Thyroid gland (tissue), 4 donors: ENCODE measurements around the gene NSDHL.

Source experiments
- POLR2A ChIP-seq, 2 donors: fragments of 450-650 bp; IDR thresholded peaks; one replicate each; pipeline ENCODE4 v1.6.1; 2017; ENCODE audit warnings: antibody characterized with exemption in 2 of 2, mild to moderate bottlenecking in 2 of 2, moderate library complexity in 1 of 2
- TF ChIP-seq, protein P1 (sequence below), 6 experiments: fragments of 200-600 bp in 3 of 6; fragments of 450-650 bp in 3 of 6; sonication (generic) in 3 of 6; IDR thresholded peaks; one replicate each; pipeline ENCODE4 v1.5.1; 2016 to 2019; ENCODE audit warnings: antibody characterized with exemption in 6 of 6, mild to moderate bottlenecking in 2 of 6, inconsistent platforms in 1 of 6, moderate library complexity in 1 of 6

DNA sequence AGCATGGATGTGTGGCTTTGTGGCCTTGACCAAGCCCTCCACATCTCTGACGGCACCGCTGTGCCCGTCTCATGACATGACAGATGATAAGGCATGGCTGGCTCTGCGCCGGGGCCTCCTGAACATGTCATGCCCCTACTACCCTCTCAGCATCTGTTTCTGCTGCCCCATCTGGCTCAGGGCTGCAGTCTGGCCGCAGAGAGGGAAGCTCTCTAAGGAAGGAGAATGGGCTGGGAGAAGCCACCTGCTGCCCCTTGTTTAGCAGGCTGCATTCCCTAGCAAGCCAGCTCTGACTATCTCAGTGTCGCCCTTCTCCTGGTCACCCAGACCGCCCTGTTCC lies 74.2 kb downstream of the NSDHL start:
- TF ChIP-seq, protein P1, sequence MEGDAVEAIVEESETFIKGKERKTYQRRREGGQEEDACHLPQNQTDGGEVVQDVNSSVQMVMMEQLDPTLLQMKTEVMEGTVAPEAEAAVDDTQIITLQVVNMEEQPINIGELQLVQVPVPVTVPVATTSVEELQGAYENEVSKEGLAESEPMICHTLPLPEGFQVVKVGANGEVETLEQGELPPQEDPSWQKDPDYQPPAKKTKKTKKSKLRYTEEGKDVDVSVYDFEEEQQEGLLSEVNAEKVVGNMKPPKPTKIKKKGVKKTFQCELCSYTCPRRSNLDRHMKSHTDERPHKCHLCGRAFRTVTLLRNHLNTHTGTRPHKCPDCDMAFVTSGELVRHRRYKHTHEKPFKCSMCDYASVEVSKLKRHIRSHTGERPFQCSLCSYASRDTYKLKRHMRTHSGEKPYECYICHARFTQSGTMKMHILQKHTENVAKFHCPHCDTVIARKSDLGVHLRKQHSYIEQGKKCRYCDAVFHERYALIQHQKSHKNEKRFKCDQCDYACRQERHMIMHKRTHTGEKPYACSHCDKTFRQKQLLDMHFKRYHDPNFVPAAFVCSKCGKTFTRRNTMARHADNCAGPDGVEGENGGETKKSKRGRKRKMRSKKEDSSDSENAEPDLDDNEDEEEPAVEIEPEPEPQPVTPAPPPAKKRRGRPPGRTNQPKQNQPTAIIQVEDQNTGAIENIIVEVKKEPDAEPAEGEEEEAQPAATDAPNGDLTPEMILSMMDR (IDR thresholded peaks at IDR 0.05) = no peak
- no peak for TF ChIP-seq POLR2A (IDR thresholded peaks at IDR 0.05)
